HG03159 (cell line): ENCODE data around the gene SLK.

ENCODE experiments used
- ATAC-seq: cut with Tn5 transposase; IDR thresholded peaks from one replicate; pipeline ENCODE4 v1.9.1; 2021; ENCODE audit warnings: mild to moderate bottlenecking, moderate library complexity; ENCODE audit not compliant: unreplicated experiment

SLK gene

GRCh38 chr10:103985726-103986125, 18.8 kb downstream of the SLK start:
- ATAC-seq: no peak

GRCh38 chr10:103986360-103986759, 19.4 kb downstream of the SLK start:
- ATAC-seq: no peak

- ATAC-seq: no peak
Observed at GRCh38 chr10:103990121-103990520, 23.2 kb downstream of the SLK start.

- no peak for ATAC-seq
Observed at GRCh38 chr10:103990531-103990930, 23.6 kb downstream of the SLK start.

GRCh38 chr10:103991393-103992128, 24.6 kb downstream of the SLK start:
- ATAC-seq: no peak

GRCh38 chr10:103995134-103995533, 28.2 kb downstream of the SLK start:
- no peak for ATAC-seq

- no peak for ATAC-seq
Observed at GRCh38 chr10:103998805-103999204, 31.9 kb downstream of the SLK start.

GRCh38 chr10:104002911-104003310, 36.0 kb downstream of the SLK start:
- ATAC-seq: no peak

- no peak for ATAC-seq
Observed at GRCh38 chr10:104005172-104005863, 38.4 kb downstream of the SLK start.

GRCh38 chr10:104011904-104012303, 45.0 kb downstream of the SLK start:
- ATAC-seq: no peak

- no peak for ATAC-seq
Observed at GRCh38 chr10:104013489-104013888, 46.5 kb downstream of the SLK start.

GRCh38 chr10:104014176-104014575, 47.2 kb downstream of the SLK start:
- ATAC-seq: no peak

GRCh38 chr10:104016661-104017060, 49.7 kb downstream of the SLK start:
- ATAC-seq: no peak

- ATAC-seq: no peak
Observed at GRCh38 chr10:104018471-104018870, 51.5 kb downstream of the SLK start.

GRCh38 chr10:104020020-104020419, 53.1 kb downstream of the SLK start:
- ATAC-seq: no peak

- ATAC-seq: no peak
Observed at GRCh38 chr10:104021246-104021645, 54.3 kb downstream of the SLK start.

- ATAC-seq: no peak
Observed at GRCh38 chr10:104022026-104022425, 55.1 kb downstream of the SLK start.

GRCh38 chr10:104025524-104025923, 58.6 kb downstream of the SLK start:
- no peak for ATAC-seq

GRCh38 chr10:104026762-104027161, 59.8 kb downstream of the SLK start:
- ATAC-seq: no peak

GRCh38 chr10:104028146-104028545, 61.2 kb downstream of the SLK start:
- no peak for ATAC-seq

GRCh38 chr10:104028823-104029520, 62.0 kb downstream of the SLK start:
- no peak for ATAC-seq

- ATAC-seq: no peak
Observed at GRCh38 chr10:104029521-104029860, 62.6 kb downstream of the SLK start.
